Activated T-cell treated with anti-CD3 and anti-CD28 coated beads for 4 hours (primary cell): Measurements from ENCODE around the gene CSRP2.

Experiments used
- DNase-seq: peaks from one replicate; pipeline ENCODE4 v3.0.0-alpha.2; 2020

The CSRP2 gene

DNA sequence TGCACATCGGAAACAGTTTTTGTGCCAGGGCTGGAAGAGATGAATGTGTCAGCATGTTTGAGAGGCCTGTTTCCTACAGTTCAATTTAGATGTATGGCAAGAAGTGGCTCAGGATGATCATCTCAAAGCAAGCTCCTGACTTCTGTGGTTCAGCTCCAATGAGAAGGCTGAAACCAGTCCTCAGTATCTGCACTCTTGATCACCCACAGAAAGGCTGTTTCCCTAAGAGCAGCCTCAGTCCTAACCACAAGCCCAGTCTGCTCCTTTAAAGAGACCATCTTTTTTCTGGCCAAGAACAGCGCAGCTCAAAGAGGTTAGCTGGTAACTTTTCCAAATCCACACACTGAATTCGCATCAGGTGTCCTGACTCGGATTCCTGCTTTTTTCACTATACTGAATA lies 19.2 kb downstream of the CSRP2 start:
- no peak for DNase-seq

DNA sequence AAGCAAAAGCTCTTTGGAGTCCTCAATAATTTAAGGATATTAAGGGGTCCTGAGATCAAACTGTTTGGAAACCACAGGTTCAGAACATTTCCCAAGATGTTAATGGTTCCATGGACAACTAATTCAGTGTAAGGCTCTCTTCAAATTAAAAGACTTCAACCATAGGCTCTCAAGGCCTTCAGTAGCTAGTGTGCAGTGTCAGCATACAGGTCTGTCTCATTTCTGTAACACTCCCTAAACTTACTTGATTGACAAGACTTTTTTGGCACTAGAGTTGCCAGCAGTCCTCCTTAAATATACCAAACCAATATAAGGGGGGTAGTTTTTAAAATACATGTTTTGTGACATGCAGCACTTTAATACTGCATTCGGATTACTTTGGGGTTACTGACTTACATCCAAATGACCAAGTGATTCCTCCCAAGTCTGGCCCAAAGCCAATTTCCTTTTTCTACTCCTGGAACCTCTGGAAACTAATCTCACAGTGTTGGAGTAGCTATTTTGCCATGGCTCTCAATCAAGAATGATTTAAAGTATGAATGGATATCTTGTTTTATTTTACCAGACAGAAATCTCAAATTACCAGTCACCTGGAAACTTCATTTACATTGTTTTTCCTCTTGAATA lies 22.7 kb downstream of the CSRP2 start:
- no peak for DNase-seq

- no peak for DNase-seq
These were observed 23.5 kb downstream of the CSRP2 start for GRCh38 chr12:76855271-76855670.

DNA sequence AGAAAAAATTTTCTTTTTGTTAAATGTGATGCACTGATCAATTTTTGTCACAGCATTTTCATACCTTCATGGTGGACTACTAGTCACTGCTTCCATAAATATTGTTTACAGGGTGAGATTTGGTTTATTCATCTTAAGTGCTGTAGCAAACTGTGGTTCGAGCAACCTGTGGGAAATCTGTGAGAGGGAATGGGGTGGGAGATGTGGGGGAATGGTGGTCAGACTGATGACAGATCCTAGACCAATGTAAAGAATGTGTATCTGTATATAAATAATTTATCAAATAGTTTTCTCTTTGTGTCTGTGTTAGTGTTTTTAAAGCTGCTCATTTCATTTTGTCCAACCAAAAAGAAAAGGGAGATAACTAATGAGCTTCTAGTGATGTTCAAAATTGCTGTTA lies 26.7 kb downstream of the CSRP2 start:
- DNase-seq, result no peak

DNA sequence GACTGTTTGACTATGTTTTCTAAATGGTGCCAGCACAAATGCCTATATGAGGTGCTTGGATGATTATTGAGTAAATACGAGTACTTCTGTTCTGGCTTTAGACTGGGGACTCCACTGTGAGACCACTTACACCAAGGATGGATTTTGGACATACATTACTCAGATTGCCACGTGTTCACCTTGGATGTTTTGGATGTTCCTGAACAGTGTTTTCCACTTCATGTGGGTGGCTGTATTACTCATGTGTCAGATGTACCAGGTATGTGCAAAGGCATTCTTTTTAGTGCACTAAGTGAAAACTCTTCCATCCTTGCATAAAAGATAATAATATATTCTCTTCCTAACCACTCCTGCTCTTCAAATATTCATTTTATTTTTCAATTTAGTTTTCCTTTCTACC lies 30.7 kb downstream of the CSRP2 start:
- no peak for DNase-seq

- DNase-seq, result no peak
These were observed 31.6 kb downstream of the CSRP2 start for GRCh38 chr12:76847260-76847659.

DNA sequence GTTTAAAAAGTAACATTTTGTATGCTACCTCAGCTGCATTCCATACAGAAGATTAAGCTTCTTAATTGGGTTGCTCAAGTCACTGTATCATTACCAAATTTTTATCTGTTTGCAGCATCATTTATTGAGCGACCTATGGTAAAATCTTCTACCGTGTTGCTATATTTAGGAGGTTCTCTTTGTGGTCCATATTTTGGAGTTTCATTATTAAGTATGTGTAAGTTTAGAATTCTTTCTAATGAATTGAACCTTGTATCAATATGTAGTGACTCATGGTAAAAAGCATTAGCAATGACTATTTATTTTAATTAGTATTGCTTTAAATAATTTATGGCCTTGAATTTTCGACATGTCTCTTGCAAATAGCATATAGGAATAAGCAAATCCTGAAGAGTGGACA lies 42.2 kb downstream of the CSRP2 start:
- no peak for DNase-seq

GRCh38 chr12:76830436-76830835 lies 48.4 kb downstream of the CSRP2 start:
- DNase-seq, result no peak

GRCh38 chr12:76820888-76821482 lies 57.8 kb downstream of the CSRP2 start:
- no peak for DNase-seq

DNA sequence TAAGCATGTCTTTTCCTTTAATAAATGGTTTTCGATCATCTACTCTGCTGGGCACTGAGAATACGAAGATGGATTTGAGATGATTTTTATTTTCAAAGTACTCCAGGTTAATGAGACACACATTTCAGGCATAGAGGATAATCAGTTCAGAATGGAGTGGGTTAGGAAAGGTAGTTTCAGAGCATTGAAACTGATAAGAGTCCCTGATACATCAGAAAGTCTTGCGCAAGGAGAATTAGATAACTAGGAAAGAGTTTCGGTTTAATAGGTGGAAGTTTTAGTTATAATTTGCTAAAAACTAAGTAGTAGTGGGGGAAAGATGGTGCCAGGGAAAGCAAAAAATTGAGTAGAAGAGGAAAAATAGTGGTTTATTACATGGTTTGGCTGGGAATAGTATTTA lies 64.8 kb downstream of the CSRP2 start:
- DNase-seq, result no peak

DNA sequence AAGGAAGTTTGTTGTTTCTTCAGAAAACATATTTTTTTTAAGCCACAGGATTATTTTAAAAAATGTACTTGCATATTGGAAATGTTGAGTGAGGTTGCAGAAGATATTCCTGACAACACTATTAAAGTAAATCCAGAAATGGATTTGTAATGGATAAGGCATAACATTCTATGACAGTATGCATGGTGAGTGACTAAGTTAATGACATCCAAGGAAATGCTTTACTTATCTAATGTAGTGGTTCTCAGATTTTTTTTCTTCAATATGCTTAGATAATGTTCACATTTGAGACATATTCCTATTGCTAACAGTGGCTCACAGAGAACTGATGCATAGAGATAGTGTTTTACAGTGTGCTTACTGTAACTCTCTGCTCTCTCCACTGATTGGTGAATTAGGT lies 65.6 kb downstream of the CSRP2 start:
- DNase-seq, result no peak

GRCh38 chr12:76811976-76812375 lies 66.8 kb downstream of the CSRP2 start:
- no peak for DNase-seq

DNA sequence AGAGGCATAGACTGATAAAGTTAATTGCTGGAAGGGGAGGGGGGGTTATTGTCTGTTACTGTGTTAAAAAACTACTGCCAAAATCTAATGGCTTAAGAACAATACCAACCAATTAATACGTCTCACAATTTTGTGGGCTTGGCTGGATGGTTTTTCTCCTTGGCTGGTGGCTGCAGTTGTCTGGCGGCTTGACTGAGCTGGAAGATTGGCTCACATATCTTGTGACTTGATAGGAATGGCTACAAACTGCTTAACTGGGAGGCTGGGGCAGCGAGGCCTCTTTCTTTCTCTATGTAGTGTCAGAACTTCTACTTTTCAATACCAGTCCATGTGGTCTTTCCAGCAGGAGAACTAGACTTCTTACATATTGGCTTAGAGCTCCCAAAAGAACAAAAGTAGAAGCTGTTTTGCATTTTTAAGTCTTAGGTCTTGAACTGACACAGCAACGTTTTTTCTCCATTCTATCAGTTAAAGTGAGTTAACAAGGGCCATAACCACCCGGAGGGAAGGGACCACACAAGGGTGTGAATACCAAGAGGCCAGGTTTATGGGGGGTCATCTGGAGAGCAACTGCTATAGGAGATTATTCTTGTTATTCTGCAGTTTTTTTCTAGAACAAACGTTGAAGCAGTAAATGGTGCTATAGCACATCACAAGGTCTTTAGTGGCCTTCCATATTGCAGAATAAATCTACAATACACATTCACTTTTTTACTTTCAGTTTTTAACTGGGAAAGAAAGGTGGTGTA lies 68.0 kb downstream of the CSRP2 start:
- no peak for DNase-seq
